WTC11 (cell line): Measurements from ENCODE around the gene CACNB4.

Experiments
- ATF1 ChIP-seq: sonication (generic); formaldehyde crosslinking; IDR thresholded peaks from 2 replicates; pipeline ENCODE4 v1.8.1; 2023; ENCODE audit warnings: mild to moderate bottlenecking, moderate library complexity, missing genetic modification reagents
- ATF2 ChIP-seq: sonication (generic); formaldehyde crosslinking; IDR thresholded peaks from 2 replicates; pipeline ENCODE4 v1.8.1; 2022; ENCODE audit warnings: low read depth, missing genetic modification reagents, borderline replicate concordance
- CTCF ChIP-seq: fragments of 200-600 bp; IDR thresholded peaks from 2 replicates; pipeline ENCODE4 v1.8.0; 2022; ENCODE audit warnings: antibody characterized with exemption
- JUN ChIP-seq: sonication (generic); formaldehyde crosslinking; IDR thresholded peaks from 2 replicates; pipeline ENCODE4 v1.8.0; 2023; ENCODE audit warnings: mild to moderate bottlenecking, missing genetic modification reagents
- MAX ChIP-seq: sonication (generic); formaldehyde crosslinking; IDR thresholded peaks from 2 replicates; pipeline ENCODE4 v1.8.0; 2022; ENCODE audit warnings: mild to moderate bottlenecking, missing genetic modification reagents
- TCF7 ChIP-seq: sonication (generic); formaldehyde crosslinking; IDR thresholded peaks from 2 replicates; pipeline ENCODE4 v1.8.0; 2022; ENCODE audit warnings: mild to moderate bottlenecking, low read depth, missing genetic modification reagents, moderate library complexity
- ZMAT4 ChIP-seq: fragments of 250-450 bp; sonication (Bioruptor Pico); IDR thresholded peaks from 2 replicates; pipeline ENCODE4 v1.9.0; 2021; ENCODE audit warnings: mild to moderate bottlenecking

- TF ChIP-seq JUN (no peak), TCF7 (CRISPR knock-in tag) (no peak), ATF1 (CRISPR knock-in tag) (no peak), ATF2 (CRISPR knock-in tag) (no peak), MAX (no peak), CTCF (peak; percentile 97), ZMAT4 (no peak)
Observed at GRCh38 chr2:152025678-152026287, 73.1 kb downstream of the CACNB4 start.
